Measurements from ENCODE around the gene TNFRSF12A.

Gene TNFRSF12A

DNA sequence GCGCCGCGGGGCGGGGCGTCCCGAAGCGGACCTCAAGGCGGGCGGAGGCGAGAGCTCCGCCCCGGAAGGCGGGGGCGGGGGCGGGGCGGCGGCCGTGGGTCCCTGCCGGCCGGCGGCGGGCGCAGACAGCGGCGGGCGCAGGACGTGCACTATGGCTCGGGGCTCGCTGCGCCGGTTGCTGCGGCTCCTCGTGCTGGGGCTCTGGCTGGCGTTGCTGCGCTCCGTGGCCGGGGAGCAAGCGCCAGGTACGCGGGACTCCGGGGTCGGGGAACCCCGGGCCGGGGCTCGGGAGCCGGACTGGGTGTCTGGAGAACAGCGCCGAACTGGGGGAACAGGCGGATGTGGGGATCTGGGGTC lies at the start of gene TNFRSF12A:
Gene TNFRSF12A (plus strand): TSS at position 122 of the 357 bp plus-strand sequence. CDS start 30 bp downstream, at position 152.
- no peak for TF ChIP-seq CTCF (IDR thresholded peaks at IDR 0.05; ENCODE audit: insufficient read depth, low read length, missing control alignments)
- CTCF ChIA-PET: interaction anchor here (0.7 to 6.5 kb wide), 6 partner anchors 8 to 109 kb away, joined by 3 to 71 read pairs (median 4); partner anchors contain the start of gene CLDN9
- peak within 1 kb of the TSS; percentile 98 for H3K4me3 ChIP-seq (ENCODE audit: low read depth, low read length)
- POLR2A ChIA-PET: interaction anchor here (0.6 to 5.7 kb wide), 13 partner anchors 8 to 178 kb away, joined by 3 to 40 read pairs (median 5); partner anchors contain the start of gene ZNF213
- DNase-seq (ENCODE audit: low read depth, low spot score): no peak

DNA sequence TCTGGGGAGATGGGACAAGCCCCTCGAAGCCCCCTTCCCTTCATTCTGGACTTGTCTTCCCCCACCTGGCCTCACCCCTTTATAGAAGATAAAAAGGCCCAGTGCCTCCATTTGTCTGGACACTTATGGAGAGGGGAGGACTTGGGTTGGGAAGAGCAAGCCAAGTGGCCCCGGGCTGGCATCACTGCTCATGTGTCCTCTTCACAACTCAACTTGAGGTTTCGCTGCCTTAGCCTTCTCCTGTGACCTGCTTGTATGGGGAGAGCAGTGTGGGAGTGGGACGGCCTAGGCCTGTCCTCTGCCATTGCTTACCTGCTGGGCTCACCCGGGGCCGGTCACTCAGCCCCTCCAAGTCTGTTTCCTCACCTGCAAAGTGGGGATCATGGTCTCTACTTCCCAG lies 49.6 kb upstream of the TNFRSF12A start:
- peak overlapping the region; percentile 61 for H3K4me3 ChIP-seq (ENCODE audit: low read depth, low read length)
- POLR2A ChIA-PET: no interaction called here
- TF ChIP-seq CTCF (IDR thresholded peaks at IDR 0.05; ENCODE audit: insufficient read depth, low read length, missing control alignments): no peak
- CTCF ChIA-PET: interaction anchor here (0.9 to 3.2 kb wide), 7 partner anchors 7 to 54 kb away, joined by 3 to 17 read pairs (median 6); no protein-coding TSS in a partner anchor
- no peak for DNase-seq (ENCODE audit: low read depth, low spot score)

GRCh38 chr16:2971134-2971984 lies 48.8 kb upstream of the TNFRSF12A start:
- DNase-seq (ENCODE audit: low read depth, low spot score): no peak
- H3K4me3 ChIP-seq (ENCODE audit: low read depth, low read length): no peak overlapping the region
- TF ChIP-seq CTCF (IDR thresholded peaks at IDR 0.05; ENCODE audit: insufficient read depth, low read length, missing control alignments): no peak
- CTCF ChIA-PET: interaction anchor here (1.1 to 3.2 kb wide), 3 partner anchors 9 to 12 kb away, joined by 3 to 17 read pairs (median 10); partner anchors contain the start of gene PKMYT1
- POLR2A ChIA-PET: interaction anchor here (1.7 kb wide), 1 partner anchor 49 kb away, joined by 4 read pairs; the partner anchor contains the start of gene TNFRSF12A

- CTCF ChIA-PET: interaction anchor here (1.1 to 3.2 kb wide), 3 partner anchors 9 to 11 kb away, joined by 3 to 17 read pairs (median 10); partner anchors contain the start of gene PKMYT1
- POLR2A ChIA-PET: interaction anchor here (1.7 kb wide), 1 partner anchor 48 kb away, joined by 4 read pairs; the partner anchor contains the start of gene TNFRSF12A
These were observed 48.0 kb upstream of the TNFRSF12A start for GRCh38 chr16:2971985-2972784.

GRCh38 chr16:2973093-2973492 lies 47.1 kb upstream of the TNFRSF12A start:
- TF ChIP-seq CTCF (IDR thresholded peaks at IDR 0.05; ENCODE audit: insufficient read depth, low read length, missing control alignments): no peak
- no peak for DNase-seq (ENCODE audit: low read depth, low spot score)
- CTCF ChIA-PET: interaction anchor here (3.2 kb wide), 1 partner anchor 11 kb away, joined by 17 read pairs; no protein-coding TSS in a partner anchor
- POLR2A ChIA-PET: interaction anchor here (1.7 kb wide), 1 partner anchor 47 kb away, joined by 4 read pairs; the partner anchor contains the start of gene TNFRSF12A
- no peak overlapping the region for H3K4me3 ChIP-seq (ENCODE audit: low read depth, low read length)

More at GRCh38 chr16:2971985-2972784, 48.0 kb upstream of the TNFRSF12A start:
- TF ChIP-seq CTCF (IDR thresholded peaks at IDR 0.05; ENCODE audit: insufficient read depth, low read length, missing control alignments): no peak
- H3K4me3 ChIP-seq (ENCODE audit: low read depth, low read length): no peak overlapping the region
- DNase-seq (ENCODE audit: low read depth, low spot score): no peak

Measured in AG04449 (cell line).